AG09319 (cell line): ENCODE measurements around the gene TBL3.

Source experiments
- DNase-seq: peaks from one replicate; pipeline ENCODE4 v3.0.0-alpha.2; 2010; ENCODE audit warnings: low read depth; ENCODE audit errors: extremely low read depth
- TF ChIP-seq, protein P1 (sequence below): IDR thresholded peaks from 2 replicates; pipeline ENCODE4 v1.5.1; 2011; ENCODE audit warnings: low read depth, mild to moderate bottlenecking, inconsistent platforms, low read length, moderate library complexity

Gene TBL3

DNA sequence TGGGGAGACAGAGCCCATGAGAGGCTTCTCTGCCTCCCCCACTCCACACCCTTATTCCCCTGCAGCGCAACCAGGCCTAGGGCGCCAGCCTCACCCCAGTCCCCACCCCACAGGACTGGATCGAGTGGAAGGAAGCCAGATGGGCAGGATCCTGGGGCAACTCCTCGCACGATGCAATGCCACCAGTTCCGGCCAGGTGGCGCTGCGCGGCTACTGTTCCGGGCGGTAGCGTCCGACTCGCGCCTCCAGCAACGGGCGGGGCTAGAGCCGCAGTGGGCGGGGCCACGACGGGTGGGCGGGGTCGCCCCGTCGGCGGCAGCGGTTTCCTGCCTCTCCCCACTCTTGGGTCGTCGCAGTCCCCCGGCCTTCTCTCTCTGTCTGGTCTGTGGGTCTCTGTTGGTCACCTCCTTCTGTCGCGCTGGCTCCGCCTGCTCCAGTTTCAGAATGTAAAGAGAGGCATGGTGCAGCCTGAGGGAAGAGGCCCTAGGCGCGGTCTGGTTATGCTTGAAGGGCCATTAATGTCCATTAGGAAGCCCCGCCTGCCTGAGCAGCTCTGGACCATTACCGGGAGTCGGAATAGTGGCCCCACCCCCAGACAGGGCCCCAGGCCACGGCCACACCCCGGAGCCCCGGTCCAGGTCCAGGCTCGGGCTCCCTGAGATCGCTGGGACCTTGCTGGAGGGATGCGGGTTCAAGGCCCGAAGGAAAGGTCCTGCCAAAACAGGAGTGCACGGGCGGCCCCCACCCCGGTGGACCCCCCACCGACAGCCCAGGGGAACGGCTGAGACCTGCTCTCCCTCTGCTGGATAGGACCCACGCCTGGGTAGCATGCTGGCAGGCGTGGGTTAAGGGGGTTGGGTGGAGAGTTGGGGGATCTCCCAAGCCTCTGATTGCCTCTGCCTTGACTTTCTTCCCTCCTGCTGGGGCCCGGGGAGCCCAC lies 51.5 kb downstream of the TBL3 start:
- TF ChIP-seq, protein P1, sequence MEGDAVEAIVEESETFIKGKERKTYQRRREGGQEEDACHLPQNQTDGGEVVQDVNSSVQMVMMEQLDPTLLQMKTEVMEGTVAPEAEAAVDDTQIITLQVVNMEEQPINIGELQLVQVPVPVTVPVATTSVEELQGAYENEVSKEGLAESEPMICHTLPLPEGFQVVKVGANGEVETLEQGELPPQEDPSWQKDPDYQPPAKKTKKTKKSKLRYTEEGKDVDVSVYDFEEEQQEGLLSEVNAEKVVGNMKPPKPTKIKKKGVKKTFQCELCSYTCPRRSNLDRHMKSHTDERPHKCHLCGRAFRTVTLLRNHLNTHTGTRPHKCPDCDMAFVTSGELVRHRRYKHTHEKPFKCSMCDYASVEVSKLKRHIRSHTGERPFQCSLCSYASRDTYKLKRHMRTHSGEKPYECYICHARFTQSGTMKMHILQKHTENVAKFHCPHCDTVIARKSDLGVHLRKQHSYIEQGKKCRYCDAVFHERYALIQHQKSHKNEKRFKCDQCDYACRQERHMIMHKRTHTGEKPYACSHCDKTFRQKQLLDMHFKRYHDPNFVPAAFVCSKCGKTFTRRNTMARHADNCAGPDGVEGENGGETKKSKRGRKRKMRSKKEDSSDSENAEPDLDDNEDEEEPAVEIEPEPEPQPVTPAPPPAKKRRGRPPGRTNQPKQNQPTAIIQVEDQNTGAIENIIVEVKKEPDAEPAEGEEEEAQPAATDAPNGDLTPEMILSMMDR, result peak; percentile 84
- peak; percentile 65 for DNase-seq

DNA sequence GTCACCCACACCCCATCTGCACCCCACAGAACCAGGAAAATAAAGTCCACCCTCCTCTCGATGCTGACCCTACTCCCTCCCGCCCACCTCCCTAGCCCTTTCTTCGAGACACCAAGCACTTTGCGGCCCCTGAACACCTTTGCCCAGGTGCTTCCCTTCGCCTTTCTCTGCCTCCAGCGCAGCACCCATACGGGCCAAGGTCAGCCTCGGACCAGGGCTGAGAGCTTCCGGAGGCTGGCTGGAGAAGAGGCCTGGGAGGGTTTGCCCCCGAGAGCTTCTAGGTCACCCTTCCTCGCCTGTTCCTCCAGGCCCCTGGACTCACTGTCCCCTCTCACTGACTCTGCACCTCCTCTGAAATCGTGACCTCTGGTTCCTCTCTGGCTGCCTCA lies 52.2 kb downstream of the TBL3 start:
- TF ChIP-seq, protein P1, result no peak
- DNase-seq, result no peak

DNA sequence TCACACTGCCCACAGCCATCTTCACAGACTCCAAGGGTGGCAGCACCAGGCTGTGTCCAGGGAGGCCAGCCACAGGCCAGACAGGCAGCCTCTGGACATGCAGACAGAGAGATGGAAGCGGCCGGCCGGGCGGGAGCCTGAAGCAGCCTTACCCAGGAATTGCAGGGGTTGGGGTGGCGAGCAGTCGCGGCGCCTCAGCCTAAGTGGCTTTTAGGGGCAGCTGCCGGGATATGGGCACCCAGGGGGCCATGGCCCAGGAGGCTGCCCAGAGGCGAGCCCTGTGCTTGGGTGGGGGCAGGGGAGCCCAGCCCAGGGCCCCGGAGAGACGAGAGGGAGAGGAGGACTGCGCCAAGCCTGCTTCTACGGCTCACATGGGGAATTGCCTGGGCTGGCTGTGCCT lies 53.4 kb downstream of the TBL3 start:
- TF ChIP-seq, protein P1, result no peak
- no peak for DNase-seq

DNA sequence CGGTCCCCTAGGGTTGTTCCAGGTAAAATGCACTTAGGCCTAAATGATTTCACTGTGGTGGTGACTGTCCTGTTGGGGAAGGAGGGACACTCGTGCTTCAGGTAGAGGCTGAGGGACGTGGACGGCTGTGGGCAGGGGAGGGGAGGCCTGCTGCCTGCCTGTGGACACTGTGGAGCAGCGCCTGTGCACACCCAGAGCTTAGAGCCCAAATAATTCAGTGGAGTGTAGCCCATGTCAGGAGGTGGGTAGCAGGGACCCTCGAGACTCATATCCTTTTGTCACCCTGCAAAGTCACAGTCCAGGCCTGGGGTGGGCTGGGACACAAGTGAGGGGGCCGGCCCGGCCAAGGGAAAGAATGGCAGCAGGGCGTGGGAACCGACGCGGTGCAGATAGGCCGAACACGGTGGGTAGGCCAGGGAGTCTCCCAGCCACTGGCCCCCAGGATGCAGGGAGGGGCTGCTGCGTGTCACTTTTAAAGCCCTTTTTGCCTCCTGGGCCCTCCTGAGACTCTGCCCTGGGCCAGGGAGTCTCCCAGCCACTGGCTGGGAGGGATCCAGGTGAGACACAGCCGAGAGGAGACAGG lies 54.1 kb downstream of the TBL3 start:
- DNase-seq, result no peak
- TF ChIP-seq, protein P1, result no peak

DNA sequence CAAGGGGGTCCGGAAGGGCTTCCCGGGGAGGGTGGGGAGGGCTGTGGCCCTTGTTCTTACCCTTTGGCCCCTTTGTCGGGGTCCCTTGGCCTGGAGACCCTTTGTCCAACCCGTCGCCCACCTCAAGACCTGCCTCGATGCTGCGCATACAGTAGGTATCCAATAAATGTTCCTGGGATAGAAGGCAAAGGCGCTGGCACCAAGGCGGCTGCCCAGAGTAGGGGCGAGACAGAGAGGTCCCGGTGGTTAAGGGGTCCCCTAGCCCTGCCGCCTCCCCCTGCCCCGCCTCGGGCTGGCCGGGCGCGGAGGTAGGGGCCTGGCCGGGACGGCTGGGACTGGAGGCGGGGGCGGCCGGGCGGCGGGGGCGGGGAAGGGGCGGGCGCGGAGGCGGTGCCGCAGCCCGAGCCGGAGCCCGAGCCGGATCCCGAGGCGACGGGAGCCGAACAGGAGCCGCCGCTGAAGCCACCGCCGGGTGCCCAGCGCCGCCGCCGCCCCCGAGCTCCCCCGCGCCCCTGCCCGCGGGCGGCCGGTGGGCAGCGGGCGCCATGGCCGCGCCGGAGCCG lies 54.7 kb downstream of the TBL3 start, which contains the start of gene NHERF2:
TSS of gene NHERF2 (plus strand) at position 442 of the 563 bp plus-strand sequence. CDS start at position 546, 104 bp downstream.
- DNase-seq, result no peak
- TF ChIP-seq, protein P1, result no peak

DNA sequence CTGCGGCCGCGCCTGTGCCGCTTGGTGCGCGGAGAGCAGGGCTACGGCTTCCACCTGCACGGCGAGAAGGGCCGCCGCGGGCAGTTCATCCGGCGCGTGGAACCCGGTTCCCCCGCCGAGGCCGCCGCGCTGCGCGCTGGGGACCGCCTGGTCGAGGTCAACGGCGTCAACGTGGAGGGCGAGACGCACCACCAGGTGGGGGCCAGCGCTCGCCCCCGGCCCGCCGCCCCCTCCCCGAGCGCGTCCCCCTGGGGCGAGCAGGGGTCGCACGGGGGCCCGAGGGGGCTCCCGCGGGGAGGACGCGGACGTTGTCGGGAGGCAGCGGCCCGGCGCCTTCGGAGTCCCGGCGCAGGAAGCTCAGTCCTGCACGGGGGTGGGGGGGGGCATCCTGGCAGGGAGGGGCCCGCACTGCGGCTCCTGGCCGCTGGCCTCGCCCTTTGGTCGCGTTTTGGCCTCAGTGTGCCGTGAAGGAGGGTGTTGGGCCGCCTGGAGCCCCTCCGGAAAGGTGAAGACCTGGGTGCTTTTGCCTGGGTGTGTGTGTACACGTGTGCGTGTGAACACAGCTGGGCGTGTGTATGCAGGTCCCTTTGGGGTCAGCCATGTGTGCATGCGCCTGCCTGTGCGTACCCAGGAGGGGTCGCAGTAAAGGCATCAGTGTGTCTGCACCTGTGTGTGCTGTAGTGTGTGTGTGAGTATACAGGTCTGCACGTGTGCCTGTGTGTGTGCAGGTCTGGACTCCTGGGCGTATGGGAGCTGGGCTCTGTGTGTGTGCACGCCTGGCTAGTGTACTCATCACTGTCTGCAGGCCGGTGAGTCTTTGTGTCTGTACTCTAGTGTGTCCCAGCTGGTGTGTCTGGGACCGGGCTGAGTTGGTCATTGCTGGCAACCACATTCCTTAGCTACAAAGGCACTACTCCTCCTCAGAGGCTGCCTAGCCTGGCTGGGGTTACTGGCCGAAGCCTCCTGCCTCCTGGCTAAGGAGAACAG lies 55.5 kb downstream of the TBL3 start:
- TF ChIP-seq, protein P1, result no peak; the same call in 1 of the 2 replicates

More for the DNA sequence above, 55.5 kb downstream of the TBL3 start:
- no peak for DNase-seq
